ENCODE measurements around the gene TP53I11.

The TP53I11 gene

DNA sequence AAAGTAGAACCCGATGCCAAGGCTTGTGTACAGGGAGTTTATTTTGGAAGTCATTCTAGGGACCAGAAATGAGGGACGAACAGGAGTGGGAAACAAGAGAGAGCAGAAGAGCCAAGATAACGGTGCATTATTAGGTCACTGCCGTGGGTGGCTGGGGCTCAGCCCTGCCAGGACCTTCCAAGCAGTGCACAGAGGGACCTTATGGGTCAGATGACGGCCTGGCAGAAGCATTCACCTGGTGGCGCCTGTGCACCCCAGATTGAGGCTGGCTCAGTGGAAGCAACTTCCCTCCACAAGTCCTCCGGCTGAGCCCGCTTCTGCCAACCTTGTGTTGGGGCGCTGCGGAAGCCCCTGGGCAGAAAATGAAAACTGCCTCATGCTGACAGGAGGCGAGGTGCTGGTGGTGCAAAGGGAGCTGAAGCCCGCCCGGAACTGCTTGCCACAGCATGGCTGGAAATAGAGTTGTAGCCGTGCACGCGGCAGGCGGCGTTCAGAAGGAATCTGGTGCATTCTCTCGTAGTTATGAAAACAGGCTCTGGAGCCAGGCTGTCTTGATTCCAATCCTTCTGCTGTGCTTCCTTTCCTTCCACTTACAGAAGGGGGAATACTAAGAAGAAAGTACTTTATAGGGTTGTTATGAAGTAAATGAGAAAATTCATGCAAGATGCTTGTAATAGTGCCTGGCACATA lies 22.2 kb upstream of the TP53I11 start:
- Histone ChIP-seq H4K20me1 (ENCODE audit: insufficient read depth, low read length) (no peaks in the 10 kb centered on the region), H2AFZ (ENCODE audit: low read length) (no peak overlapping the region), H3K4me2 (ENCODE audit: low read depth, low read length) (no peak overlapping the region), H3K79me2 (ENCODE audit: low read length) (no peaks in the 10 kb centered on the region), H3K27me3 (replicated peaks; ENCODE audit: insufficient read depth, low read length) (no peaks in the 10 kb centered on the region), H3K4me3 (ENCODE audit: low read length) (no peak overlapping the region), H3K27ac (ENCODE audit: low read length) (no peak overlapping the region), H3K36me3 (replicated peaks; ENCODE audit: insufficient read depth, low read length) (no peaks in the 10 kb centered on the region), H3K9me2 (replicated peaks; ENCODE audit: insufficient read depth, low read length) (no peaks in the 10 kb centered on the region), H3K9me3 (replicated peaks; ENCODE audit: insufficient read depth, low read length) (no peaks in the 10 kb centered on the region), H3K9ac (ENCODE audit: low read length) (no peak overlapping the region), H3F3A (ENCODE audit: insufficient read depth, low read length) (no peaks in the 10 kb centered on the region), H3K4me1 (ENCODE audit: low read length) (no peaks in the 10 kb centered on the region)
- TF ChIP-seq EZH2 (optimal IDR thresholded peaks at IDR 0.05; ENCODE audit: low read depth, low read length) (no peak), EZH2phosphoT487 (IDR thresholded peaks at IDR 0.05; ENCODE audit: low read length) (no peak)
- TF ChIP-seq, protein P1, sequence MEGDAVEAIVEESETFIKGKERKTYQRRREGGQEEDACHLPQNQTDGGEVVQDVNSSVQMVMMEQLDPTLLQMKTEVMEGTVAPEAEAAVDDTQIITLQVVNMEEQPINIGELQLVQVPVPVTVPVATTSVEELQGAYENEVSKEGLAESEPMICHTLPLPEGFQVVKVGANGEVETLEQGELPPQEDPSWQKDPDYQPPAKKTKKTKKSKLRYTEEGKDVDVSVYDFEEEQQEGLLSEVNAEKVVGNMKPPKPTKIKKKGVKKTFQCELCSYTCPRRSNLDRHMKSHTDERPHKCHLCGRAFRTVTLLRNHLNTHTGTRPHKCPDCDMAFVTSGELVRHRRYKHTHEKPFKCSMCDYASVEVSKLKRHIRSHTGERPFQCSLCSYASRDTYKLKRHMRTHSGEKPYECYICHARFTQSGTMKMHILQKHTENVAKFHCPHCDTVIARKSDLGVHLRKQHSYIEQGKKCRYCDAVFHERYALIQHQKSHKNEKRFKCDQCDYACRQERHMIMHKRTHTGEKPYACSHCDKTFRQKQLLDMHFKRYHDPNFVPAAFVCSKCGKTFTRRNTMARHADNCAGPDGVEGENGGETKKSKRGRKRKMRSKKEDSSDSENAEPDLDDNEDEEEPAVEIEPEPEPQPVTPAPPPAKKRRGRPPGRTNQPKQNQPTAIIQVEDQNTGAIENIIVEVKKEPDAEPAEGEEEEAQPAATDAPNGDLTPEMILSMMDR (IDR thresholded peaks at IDR 0.05; ENCODE audit: low read length) = no peak
- DNase-seq = no peak

GRCh38 chr11:44971185-44971584 lies 20.5 kb upstream of the TP53I11 start:
- H2AFZ ChIP-seq (ENCODE audit: low read length) = no peak overlapping the region
- no peak overlapping the region for H3K4me2 ChIP-seq (ENCODE audit: low read depth, low read length)
- H4K20me1 ChIP-seq (ENCODE audit: insufficient read depth, low read length) = no peaks in the 10 kb centered on the region
- H3K9ac ChIP-seq (ENCODE audit: low read length) = no peak overlapping the region
- H3K4me1 ChIP-seq (ENCODE audit: low read length) = no peaks in the 10 kb centered on the region
- DNase-seq = no peak
- H3K27ac ChIP-seq (ENCODE audit: low read length) = no peak overlapping the region
- H3K27me3 ChIP-seq (replicated peaks; ENCODE audit: insufficient read depth, low read length) = no peaks in the 10 kb centered on the region
- H3F3A ChIP-seq (ENCODE audit: insufficient read depth, low read length) = no peaks in the 10 kb centered on the region
- H3K4me3 ChIP-seq (ENCODE audit: low read length) = no peak overlapping the region
- H3K79me2 ChIP-seq (ENCODE audit: low read length) = no peaks in the 10 kb centered on the region
- H3K36me3 ChIP-seq (replicated peaks; ENCODE audit: insufficient read depth, low read length) = no peaks in the 10 kb centered on the region
- TF ChIP-seq EZH2phosphoT487 (IDR thresholded peaks at IDR 0.05; ENCODE audit: low read length) (no peak), EZH2 (optimal IDR thresholded peaks at IDR 0.05; ENCODE audit: low read depth, low read length) (no peak)
- TF ChIP-seq, protein P1 (IDR thresholded peaks at IDR 0.05; ENCODE audit: low read length) = no peak
- no peaks in the 10 kb centered on the region for H3K9me2 ChIP-seq (replicated peaks; ENCODE audit: insufficient read depth, low read length)
- H3K9me3 ChIP-seq (replicated peaks; ENCODE audit: insufficient read depth, low read length) = no peaks in the 10 kb centered on the region

GRCh38 chr11:44970293-44970692 lies 19.6 kb upstream of the TP53I11 start:
- Histone ChIP-seq H3K9ac (ENCODE audit: low read length) (no peak overlapping the region), H3K4me3 (ENCODE audit: low read length) (no peak overlapping the region), H3K27ac (ENCODE audit: low read length) (no peak overlapping the region), H3K9me2 (replicated peaks; ENCODE audit: insufficient read depth, low read length) (no peaks in the 10 kb centered on the region), H3K4me2 (ENCODE audit: low read depth, low read length) (no peak overlapping the region), H3K27me3 (replicated peaks; ENCODE audit: insufficient read depth, low read length) (no peaks in the 10 kb centered on the region), H2AFZ (ENCODE audit: low read length) (no peak overlapping the region), H3K4me1 (ENCODE audit: low read length) (no peaks in the 10 kb centered on the region), H4K20me1 (ENCODE audit: insufficient read depth, low read length) (no peaks in the 10 kb centered on the region), H3F3A (ENCODE audit: insufficient read depth, low read length) (no peaks in the 10 kb centered on the region), H3K79me2 (ENCODE audit: low read length) (no peaks in the 10 kb centered on the region), H3K9me3 (replicated peaks; ENCODE audit: insufficient read depth, low read length) (no peaks in the 10 kb centered on the region), H3K36me3 (replicated peaks; ENCODE audit: insufficient read depth, low read length) (no peaks in the 10 kb centered on the region)
- TF ChIP-seq EZH2phosphoT487 (IDR thresholded peaks at IDR 0.05; ENCODE audit: low read length) (no peak), EZH2 (optimal IDR thresholded peaks at IDR 0.05; ENCODE audit: low read depth, low read length) (no peak)
- TF ChIP-seq, protein P1 (IDR thresholded peaks at IDR 0.05; ENCODE audit: low read length) = no peak
- DNase-seq = no peak
